Measurements from ENCODE around the gene PTCD1.

Gene PTCD1

DNA sequence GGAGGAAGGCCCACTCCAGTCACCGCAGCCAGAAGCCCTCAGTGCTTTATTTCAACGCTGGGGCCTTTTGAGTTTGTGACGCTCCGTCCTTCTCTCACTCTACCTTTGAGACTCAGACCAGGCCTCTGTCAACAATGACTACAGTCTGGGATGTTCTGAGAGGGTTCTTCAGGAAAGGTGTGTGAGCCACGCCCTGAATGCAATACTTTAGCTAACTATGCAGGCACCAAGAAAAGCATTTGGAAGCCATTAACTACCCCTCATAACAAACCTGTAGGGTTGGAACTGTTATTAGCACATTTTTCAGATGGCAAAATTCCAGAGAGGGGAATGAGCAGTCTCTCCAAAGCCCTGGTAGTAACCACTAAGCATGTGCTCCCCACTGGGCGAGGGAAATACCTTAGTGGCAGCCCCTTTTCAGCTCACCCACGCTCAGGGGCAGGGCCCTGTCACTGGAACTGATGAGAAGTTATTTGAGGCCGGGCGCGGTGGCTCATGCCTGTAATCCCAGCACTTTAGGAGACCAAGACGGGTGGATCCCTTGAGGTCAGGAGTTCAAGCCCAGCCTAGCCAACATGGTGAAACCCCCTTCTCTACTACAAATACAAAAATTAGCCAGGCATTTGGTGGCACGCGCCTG, 69.7 kb downstream of the PTCD1 start:
- no peak for DNase-seq (ENCODE audit: low read depth, low spot score)
- H3K4me3 ChIP-seq: no peak overlapping the region
- H3K9ac ChIP-seq (ENCODE audit: insufficient read length): no peak overlapping the region
- H3K27ac ChIP-seq: peak overlapping the region; percentile 44; the same call in 1 of the 2 replicates
- TF ChIP-seq POLR2AphosphoS5 (IDR thresholded peaks at IDR 0.05; ENCODE audit: borderline replicate concordance, low read depth, low read length): no peak
- no peak for TF ChIP-seq EZH2 (IDR thresholded peaks at IDR 0.05)
- no peak for TF ChIP-seq FOXP2 (optimal IDR thresholded peaks at IDR 0.05; ENCODE audit: control extremely low read depth, extremely low read length, insufficient read depth)
- no peaks in the 10 kb centered on the region for H3K9me3 ChIP-seq (ENCODE audit: low read depth, low read length)
- H3K36me3 ChIP-seq (ENCODE audit: insufficient read depth, low read length): peaks cover 29% of the 10 kb centered on the region

Measured in SK-N-MC (cell line).